Ovary (tissue), 3 donors: ENCODE results near the gene EIF5A2.

ENCODE experiments used
- POLR2A ChIP-seq: fragments of 450-650 bp; IDR thresholded peaks from one replicate; pipeline ENCODE4 v1.6.1; 2017; ENCODE audit warnings: antibody characterized with exemption, mild to moderate bottlenecking, moderate library complexity
- TF ChIP-seq, protein P1 (sequence below), 3 donors: fragments of 450-650 bp in 2 of 3; fragments of 200-600 bp in 1 of 3; IDR thresholded peaks; one replicate each; pipeline versions ENCODE4 v1.5.1 to v1.8.0; 2016 to 2022; ENCODE audit warnings: antibody characterized with exemption in 3 of 3, mild to moderate bottlenecking in 1 of 3
- donor health status: DM: no; HTN: no; CAD: no.

DNA sequence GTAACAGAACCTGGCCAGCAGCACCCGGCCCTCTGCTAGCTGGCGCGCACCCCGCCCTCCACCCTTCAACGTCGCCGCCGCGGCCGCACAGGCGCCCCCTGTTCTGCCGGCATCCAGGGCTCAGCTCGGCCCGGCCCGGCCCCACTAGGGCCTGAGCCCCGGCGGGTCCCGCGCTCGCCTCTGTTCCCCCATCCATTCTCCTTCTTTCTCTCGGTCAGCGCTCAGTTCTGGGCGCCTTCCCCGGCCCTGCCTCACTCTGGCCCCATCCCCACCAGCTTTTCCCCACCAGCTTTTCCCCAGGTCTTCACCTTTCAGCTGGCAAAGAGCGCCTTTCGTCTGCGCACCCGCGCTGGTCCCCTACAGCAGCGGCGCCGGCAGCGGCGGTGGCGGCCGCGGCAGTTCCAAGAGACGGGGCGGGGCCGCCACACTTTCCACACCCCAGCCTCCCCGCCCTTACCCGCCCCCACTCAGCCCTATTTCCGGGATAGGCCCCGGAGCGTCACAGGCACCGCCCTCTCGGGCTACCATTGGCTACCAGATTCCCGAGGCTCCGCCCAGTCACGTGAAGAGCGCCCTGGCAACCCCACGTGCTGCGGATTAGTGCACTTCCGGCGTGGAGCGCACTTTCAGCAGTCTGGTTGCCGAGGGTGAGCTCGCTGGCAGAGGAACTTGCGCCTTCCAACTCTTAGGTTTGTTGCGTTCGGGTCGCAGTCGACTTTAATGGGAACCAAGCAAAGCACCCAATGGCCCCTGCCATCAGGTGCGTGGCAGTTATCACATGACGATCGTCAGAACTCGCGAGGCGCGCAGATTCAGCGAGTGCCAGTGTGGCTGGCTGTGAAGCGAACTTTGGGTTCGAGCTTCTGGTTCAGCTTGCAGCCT lies at the start of gene EIF5A2:
- TF ChIP-seq, protein P1, sequence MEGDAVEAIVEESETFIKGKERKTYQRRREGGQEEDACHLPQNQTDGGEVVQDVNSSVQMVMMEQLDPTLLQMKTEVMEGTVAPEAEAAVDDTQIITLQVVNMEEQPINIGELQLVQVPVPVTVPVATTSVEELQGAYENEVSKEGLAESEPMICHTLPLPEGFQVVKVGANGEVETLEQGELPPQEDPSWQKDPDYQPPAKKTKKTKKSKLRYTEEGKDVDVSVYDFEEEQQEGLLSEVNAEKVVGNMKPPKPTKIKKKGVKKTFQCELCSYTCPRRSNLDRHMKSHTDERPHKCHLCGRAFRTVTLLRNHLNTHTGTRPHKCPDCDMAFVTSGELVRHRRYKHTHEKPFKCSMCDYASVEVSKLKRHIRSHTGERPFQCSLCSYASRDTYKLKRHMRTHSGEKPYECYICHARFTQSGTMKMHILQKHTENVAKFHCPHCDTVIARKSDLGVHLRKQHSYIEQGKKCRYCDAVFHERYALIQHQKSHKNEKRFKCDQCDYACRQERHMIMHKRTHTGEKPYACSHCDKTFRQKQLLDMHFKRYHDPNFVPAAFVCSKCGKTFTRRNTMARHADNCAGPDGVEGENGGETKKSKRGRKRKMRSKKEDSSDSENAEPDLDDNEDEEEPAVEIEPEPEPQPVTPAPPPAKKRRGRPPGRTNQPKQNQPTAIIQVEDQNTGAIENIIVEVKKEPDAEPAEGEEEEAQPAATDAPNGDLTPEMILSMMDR (IDR thresholded peaks at IDR 0.05), result no peak
- TF ChIP-seq POLR2A, result peak; percentile 9
